Stimulated activated CD8-positive, alpha-beta memory T cell treated with anti-CD3 and anti-CD28 coated beads, Interleukin-15, amount 100 ng/mL, for 24 hours (primary cell): ENCODE data around the gene RPA1.

Experiments used
- DNase-seq: peaks from one replicate; pipeline ENCODE4 v3.0.0-alpha.2; 2020; ENCODE audit warnings: low read depth

Gene RPA1

DNA sequence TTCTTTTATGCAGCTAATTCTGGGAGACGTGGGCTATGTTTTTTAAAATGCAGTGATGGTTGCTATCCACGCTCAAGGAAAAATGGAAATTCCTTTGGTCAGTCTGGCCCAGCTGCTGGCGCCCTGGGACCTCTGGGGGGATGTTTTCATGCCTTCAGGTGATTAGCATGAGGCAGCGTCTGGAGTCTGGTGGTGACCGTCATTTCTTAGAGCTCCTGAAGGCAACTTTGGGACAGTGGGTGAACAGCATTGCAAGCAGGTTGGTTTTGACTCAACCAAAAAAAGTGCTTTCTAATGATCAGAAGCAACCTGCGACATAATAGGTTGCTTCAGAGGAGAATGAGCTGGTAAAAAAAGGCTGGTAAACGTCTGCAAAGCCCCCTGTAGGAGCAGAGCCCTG is 82.3 kb downstream of the RPA1 start:
- no peak for DNase-seq

DNA sequence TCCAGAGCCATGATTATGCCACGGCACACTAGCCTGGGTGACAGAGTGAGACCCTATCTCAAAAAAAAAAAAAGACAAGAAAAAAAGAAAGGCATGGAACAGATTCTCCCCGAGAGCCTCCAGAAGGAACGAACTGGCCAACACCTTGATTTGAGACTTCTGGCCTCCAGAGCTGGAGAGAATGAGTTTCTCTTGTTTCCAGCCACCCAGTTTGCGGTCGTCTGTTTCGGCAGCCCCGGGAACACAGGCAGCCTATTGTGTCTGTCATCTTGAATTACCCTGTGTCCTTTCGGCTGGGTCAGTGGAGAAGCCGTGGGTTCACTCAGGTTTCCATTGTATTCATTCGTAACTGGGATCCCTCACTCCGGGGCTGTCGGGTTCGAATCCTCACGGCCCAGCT is 83.9 kb downstream of the RPA1 start:
- DNase-seq, result no peak

DNA sequence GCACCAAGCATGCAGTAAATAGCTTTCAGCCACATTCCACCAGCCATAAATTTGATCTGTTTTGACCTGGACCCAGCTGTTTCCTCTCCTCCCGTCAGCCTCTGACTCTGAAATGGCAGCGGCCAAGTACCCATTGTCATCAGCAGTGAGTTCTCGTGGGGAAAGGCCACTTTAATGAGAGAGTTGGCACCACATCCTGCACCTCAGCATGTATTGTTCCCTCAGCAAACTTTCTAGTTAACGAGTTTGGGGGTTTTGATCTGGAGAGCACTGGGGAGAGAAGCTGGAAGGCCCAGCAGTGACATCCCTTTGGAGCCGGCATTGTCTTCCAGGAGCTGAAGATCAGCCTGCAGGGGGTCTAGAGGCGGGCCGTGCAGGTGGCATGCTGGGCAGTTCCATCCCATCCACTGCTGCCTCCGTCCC is 84.9 kb downstream of the RPA1 start:
- no peak for DNase-seq

DNA sequence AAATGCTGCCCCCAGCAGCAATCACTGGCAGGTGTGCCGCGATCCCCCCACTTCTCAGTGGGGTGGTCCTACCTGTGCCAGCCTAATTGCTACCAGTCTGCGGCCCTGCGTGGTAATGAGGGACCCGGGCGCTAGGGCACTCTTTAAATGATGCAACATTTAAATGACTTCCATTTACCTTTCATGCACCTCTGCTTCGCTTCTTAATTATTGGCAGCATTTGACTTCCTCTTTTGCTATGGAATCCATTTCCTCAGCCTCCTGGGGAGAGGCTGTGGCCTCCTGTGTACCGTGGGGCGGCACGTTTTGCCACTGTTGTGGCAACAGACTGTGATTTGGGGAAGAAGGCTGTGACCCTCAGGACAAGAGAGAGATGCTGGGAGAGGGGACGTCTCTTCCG is 86.1 kb downstream of the RPA1 start:
- no peak for DNase-seq

DNA sequence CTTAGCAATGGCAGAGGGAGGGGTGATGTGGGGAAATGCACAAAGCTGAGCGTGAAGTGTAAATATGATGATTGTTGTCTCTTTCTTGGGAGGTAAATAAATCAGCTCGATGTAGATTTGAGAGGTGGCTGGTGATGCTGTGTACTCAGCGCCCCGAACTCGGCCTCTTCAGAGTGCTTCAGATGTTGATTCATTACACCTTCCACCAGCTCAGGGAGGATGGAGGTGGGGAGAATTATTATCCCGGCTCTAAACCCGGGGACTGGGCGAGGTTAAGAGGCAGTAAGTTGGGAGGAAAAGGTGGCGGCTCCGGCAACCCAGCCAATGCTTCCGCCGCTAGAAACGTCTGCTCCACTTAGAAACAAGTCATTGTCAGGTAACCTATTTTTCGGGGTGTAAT is 86.5 kb downstream of the RPA1 start:
- no peak for DNase-seq

DNA sequence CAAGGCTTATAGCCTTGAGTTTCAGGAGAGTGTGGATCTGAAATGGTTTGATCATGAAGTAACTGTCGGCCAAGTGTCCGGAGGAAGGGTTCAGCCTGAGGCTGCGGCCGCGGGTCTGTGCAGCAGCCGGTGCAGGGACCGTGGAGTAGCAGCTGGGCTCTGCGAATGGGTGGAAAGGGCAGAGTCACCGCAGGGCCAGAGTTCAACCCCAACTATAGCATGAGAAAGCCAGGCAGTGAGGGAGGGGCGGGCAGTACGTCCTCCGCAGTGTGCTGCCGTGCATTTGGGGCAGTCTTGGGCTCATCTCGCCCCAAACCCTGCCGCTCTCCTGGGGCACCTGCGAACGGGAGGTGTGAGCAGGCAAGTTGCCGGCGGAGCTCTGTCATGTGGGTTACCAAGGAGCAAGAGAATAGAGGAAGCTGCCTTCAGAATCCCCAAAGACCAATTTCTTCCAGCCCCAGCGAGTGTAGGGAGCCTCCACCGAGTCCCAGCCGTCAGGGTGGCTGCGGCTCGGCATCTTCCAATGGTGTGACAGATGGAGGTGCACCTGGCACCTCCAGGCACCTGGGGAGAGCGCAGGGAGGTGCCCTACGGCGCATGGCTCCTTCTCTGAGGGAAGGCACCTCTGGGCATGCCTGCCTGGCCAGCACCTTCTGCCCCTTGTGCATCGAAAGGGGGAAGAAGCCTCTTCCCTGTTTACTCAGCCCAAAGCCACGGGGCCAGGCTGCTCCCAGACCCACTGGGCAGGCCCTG is 87.3 kb downstream of the RPA1 start:
- no peak for DNase-seq

DNA sequence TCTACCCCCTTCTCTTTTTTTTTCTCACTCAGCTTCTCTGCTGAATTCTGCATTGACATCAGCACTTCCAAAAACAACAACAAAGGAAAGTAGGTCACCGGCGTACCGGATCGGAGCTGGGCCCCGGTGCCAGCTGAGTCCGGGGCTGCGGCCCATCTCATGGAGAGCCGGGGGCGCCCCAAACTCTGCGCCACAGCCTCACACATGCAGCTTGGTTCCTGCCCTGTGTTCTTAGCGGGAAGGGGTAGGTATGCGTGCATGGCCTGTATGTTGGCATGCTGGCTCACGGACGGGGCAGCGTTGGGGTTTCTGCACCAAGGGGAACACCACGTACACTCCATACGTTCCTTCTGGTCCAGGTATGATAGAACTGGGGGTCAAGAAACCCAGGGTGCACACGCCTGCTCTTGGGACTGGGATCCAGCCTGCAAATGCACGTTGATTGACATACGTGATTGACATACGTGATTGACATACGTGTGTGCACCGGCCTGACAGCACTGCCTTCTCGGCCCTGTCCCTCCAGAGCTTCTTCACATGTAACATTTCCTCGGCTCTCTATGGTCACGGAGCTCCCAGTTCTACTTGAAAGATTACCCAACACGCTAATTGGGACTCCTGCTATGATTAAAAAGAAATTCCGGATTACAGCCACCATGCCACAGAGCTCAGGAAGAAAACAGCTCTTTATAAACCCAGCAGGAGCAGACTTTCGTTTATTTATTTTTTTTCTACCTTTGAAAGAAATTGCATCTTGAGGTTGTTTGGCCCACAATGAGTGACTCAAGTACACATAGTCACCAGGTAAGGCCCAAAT is 88.7 kb downstream of the RPA1 start:
- no peak for DNase-seq

DNA sequence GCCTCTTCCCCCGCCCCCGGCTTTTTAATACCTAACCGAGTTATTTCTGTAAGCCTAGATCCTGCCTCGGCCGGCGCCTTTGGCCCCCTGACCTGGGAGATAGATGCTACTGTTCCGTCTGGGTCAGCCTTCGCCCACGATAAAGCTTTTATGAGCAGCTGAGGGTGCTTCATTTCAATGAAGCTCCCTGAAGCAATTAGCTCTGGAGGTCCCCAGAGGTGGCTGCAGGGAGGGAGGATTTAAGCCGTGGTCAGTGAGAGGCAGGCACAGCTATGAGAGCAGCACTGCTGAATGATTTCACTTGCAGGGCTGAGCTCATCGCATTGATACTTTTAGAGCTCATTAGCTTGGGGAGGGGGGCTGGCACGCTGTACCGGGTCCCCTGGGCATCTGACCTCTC is 89.4 kb downstream of the RPA1 start:
- DNase-seq, result no peak

DNA sequence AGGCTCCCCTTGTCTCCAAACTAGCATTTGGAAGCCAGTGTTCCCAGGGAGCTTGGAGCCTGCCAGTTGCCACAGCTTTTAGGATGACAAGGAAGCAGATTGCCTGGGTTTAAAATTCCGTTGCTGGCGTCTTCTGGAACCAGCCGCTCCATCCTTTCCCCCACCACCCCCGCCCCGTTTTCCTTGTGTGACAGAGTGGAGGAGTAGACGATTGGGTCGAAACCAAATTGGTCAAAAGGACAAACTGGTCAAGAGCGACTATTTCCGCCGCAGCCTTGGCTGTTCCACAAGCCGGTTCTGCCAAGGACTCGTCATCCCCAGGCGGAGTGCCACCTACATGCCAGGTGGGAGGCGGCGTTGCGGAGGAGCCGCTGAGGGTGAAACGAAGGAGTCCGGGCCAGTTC is 91.1 kb downstream of the RPA1 start:
- DNase-seq, result no peak

DNA sequence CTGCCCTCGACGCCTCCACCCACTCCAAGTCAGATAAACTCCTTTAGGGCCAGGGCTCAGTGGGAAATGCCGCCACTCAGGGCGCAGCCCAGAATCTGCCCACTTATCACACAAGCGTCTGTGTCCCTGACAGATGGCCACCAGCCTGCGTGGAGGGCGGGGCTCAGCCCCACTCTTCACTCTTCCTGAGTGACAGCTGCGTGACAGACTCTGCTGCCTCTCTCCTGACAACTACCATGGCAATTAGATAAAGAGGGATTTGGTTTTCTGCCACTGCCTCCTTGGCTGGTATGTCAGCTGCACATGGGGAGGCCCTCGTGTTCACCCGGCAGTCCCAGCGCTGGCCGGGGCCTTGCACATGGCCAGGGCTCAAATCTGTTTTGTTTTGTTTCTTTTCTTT is 99.2 kb downstream of the RPA1 start:
- no peak for DNase-seq

DNA sequence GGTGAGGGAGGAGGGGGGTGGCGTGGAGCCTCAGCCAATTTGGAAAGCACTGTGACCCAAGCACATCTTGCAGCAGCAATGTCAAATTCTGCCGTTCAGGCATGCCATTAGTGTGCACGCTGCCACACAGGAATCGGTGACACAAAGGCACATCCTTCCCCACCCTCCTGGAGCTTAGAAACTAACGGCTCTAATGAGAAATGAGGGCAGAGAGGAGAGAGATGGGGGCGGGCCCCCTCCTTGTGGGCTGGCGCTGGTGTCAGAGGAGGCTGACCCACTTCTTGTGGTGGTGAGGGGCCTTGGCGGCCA is 100.5 kb downstream of the RPA1 start:
- no peak for DNase-seq

DNA sequence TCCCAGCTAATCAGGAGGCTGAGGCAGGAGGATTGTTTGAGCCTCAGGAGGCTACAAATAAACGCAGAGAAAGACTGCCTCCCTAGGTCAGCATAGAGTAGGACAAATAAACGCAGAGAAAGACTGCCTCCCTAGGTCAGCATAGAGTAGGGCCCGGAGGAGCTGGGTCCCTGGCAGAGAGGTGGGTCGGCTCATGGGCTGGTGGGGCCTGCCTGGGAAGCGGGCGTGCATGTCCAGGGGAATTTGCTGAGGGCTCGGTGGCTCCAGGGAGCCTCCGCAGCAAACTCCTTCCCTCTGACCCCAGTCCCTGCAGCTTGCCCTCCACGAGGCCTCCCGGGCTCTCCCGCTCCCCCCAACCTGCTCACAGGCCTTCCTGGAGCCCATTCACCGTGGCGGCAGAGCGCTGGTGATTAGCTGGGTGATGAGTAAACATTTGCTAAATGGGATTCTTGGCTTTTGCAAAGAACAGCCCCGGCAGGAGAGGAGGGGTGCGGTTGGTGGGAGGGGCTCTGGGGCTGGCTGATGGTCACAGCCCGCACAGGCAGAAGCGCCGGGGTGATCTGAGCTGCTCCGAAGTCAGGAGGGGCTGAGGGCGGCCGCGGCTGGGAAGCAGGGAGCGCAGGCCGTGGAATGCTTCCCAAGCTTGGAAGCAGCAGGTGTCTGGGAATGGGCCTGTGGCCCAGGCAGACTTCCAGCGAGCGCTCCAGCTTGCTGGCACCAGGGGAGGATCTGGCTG is 102.2 kb downstream of the RPA1 start:
- no peak for DNase-seq

DNA sequence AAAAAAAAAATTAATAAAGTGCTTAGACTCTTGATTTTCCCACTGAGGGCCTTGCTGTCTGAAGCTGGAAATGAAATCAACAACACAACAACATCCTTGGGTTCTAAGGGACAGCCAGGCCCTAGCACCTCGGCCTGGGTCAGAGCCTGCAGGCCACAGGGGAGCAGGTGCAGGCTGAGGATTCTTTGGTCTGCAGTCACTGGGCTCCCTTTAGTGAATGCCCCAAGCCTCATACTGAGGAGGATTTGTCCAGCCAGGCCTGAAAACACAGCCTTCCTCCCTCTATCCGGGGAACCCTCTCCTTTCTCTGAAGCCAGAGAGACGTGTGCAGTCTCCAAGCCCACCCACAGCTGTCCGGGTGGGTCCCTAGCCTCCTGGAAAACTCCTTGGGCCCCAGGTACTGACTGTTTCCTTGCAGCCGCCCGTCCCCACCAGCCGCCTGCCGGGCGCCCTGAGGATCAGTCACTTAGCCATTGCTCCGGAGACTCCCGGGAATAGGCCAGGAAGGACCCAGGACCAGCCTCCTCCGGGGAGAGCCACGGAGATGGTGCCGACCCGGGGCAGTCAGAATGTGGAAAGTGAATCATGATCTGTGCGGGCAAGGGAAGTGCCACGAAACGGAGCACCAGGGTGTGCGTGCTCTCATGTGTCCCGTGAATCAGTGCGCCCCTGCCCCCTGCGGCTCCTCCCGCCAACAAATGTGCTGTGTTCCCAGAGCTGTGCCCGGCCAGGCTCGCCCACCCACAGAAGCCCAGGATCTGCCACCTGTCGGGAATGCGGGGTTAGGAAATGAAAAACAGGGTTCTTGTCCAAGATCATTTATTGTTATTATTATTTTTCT is 104.3 kb downstream of the RPA1 start:
- DNase-seq, result no peak

DNA sequence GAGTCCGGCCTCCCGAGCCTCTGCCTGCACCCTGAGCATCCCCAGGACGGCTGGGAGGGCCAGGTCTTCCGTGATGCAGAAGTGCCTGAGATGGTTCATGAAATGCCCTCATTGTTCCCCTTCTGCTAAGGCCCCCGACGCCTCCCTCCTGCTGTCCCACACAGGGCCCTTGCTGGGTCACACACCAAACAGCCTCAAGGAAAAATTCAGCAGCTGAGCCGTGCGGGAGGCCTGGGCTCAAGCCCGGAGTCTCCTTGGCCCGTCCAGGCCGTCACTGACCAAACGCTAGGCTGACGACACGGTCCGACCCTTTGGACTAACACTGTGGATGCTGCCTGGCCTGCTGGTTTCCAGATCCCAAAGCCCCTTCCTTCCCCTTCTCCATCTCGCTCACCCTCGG is 105.1 kb downstream of the RPA1 start:
- no peak for DNase-seq

DNA sequence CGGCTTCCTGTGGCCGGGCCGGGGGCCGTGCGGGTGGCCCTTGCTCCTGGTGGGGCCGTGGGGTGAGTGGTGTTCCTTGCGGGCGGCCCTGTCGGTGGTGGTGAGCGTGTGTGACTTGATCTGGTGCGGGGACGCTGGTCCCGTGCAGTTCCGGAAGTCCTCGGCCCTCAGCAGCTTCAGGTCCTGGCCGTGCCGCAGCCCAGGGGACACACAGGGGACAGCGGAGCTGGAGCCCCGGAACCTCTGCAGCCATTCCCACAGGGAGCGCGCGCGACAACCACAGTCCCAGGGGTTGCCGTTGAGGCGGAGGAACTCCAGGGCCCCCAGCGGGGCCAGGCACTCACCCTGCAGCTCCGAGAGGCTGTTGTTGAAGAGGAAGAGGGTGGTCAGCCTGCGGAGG is 107.0 kb downstream of the RPA1 start:
- DNase-seq, result no peak

DNA sequence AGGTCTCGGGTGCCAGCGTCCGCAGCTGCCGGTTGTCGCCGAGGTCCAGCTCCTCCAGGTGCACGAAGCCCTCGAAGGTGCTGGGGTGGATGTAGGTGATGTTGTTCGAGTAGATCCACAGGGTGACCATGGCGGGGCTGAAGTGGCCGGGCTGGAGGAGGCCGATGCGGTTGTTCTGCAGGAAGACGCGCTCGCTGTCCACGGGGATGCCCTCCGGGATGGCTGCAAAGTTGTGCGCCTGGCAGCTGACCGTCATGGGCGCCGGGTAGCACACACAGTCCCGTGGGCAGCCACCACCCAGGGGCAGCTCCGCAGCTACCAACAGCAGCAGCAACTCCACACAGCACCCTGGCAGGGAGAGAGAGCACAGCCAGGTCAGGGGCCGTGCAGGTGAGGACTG is 107.7 kb downstream of the RPA1 start:
- no peak for DNase-seq

DNA sequence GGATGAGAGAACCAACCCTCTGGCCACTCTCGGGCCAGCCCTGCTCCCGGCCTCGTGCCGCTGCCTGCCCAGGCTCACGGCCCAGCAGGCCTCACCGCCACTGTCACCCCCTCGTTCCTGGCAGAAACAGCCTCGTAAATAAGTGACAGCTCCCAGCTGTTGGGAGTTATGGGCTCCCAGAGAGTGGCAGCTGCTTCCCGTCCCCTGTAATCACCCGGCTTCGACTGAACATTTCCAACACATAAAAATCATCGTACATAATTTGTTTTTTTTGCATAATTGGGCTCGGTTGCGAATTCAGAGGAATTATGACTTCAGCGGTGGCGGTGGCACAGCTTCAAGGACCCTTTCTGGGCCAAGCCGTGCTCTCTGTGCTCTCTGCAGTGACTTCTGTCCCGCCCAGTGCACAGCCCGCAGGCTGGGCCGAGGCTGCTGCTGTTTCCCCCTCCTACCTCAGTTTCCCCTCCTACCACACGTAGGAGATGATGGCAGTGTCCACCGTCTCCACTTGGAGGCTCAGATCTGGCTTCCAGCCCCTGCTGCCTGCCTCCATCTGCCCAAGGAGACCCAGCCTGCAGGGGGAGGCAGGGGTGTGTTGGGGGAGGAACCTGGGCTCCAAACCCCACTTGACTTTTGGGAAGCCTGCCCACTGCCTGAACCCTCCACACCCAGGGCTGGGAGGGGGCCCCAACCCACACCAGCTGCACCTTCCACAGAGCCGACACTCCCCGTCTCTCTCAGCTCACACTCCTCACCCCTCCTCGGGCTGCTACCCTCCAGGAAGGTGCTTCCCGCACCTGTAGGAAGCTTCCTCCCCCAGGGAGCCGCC is 110.4 kb downstream of the RPA1 start:
- no peak for DNase-seq

DNA sequence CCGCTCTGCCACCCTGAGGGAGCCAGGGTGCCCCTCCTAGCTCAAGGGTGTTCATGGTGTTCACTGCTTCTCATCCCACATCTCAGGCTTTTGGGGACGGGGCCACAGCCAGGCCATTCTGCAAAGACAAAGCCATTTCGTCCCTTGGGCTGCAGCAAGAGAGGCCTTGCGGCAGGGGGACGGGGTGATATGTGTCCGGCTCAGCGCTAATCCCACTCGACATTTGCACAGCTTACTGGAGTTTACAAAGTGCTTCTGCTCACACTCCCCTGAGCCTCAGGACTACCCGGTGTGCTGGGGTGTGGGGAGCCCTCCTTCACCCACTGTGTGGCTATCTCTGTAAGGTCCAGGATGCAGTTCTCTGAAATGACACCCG is 111.0 kb downstream of the RPA1 start:
- no peak for DNase-seq

DNA sequence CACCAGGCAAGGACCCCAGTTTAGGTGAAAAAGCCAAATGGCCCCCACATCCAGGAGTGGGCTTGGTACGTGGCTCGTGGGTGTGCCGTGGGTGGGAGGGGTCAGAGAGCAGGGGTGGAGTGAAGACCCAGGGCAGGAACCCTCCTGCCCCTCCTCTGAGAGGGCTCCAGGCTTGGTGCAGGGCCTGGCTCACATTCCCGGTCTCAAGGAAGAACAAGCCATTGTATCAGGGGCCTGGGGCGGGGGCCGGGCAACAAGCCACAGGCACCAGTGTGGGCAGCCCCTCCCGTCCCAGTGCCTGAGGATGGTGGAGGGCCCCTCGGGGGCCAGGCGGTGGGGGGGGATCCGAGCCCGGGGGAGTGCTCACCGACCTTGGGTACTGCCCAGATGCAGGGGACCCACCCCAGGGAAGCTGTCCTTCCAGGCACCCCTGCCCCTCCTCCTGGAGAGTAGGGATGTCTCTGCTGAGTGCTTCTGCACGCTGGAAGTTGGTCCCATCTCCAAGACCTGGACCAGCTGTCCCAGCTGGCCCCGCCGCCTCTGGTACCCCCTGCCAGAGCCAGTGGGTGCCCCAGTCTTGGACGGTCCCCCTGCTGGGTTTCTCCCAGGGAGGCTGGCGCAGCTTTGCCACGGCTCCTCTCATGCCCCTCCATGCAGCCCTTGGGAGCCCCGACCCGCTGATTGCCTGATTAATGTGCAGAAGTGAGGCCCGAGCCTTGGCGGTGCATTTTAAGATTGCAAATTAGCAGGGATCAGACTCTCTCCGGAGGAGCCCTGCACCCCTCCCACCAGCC is 111.7 kb downstream of the RPA1 start:
- DNase-seq, result no peak

DNA sequence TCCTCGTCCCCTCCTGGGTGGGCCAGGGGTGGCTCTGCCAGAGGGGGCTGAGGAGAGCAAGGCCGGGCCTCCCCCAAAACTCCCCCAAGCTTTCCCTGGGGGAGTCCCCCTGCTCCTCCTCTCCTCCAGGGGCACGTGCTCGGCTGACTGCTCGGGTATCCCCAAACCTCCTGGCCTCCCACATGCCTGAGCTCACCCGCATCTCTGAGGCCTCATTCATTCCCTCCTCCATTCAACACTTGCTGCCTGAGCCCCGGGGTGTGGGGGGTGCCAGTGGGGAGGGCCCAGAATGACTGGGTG is 112.2 kb downstream of the RPA1 start:
- DNase-seq, result no peak
